Stimulated activated CD4-positive, alpha-beta T cell treated with anti-CD3 and anti-CD28 coated beads, Interleukin-2, amount 100 ng/mL, for 24 hours (primary cell): ENCODE data around the gene MIOS.

Experiments
- DNase-seq, 2 donors: peaks; one replicate each; pipeline ENCODE4 v3.0.0-alpha.2; 2020

The MIOS gene

DNA sequence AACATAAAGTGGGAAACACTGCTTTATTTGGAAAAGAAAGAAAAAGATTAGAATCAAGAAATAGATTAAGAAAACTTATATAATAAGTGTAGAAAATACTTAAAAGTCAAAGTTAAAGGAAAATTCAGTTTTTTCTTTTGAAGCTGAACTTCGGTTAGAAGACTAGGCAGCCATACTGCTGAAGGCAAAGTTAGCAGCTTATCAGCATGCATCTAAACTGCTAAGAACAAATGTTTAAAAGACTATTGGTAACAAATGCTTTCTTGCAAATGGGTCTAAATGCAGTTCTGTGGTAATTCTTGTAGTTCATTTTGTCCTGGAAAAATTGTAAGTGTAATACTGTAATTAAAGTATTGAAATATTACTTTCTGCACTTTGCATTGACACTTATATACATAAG, 18.0 kb downstream of the MIOS start:
- DNase-seq, result no peak

DNA sequence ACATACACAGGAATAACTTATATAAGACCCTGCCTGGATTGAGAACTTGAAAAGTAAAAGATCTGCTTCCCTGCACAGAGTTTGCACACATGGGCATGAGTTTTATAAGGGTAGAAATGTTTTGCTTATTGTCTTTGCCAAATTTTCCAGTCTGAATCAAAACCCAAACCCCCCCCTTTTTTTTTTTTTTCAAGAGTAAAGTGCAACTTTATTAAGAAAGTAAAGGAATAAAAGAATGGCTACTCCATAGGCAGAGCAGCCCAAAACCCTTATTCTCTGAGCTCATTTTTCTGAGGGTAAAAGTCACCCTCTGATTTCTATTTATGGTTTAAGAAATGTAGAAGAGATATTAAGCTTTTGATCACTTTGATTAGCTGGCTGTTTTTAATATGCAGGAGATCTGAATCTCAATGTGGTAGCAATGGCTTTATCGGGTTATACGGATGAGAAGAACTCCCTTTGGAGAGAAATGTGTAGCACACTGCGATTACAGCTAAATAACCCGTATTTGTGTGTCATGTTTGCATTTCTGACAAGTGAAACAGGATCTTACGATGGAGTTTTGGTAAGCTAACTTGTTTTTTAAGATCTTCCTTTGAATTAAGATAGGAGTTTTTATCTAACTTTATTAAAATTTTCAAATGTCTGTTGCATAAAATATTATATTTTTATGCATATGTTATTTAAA, 18.7 kb downstream of the MIOS start:
- no peak for DNase-seq

GRCh38 chr7:7595451-7595850, 28.8 kb downstream of the MIOS start:
- DNase-seq, result no peak

GRCh38 chr7:7596176-7596575, 29.5 kb downstream of the MIOS start:
- no peak for DNase-seq

- no peak for DNase-seq
These were observed 40.3 kb downstream of the MIOS start for GRCh38 chr7:7607010-7607409.

DNA sequence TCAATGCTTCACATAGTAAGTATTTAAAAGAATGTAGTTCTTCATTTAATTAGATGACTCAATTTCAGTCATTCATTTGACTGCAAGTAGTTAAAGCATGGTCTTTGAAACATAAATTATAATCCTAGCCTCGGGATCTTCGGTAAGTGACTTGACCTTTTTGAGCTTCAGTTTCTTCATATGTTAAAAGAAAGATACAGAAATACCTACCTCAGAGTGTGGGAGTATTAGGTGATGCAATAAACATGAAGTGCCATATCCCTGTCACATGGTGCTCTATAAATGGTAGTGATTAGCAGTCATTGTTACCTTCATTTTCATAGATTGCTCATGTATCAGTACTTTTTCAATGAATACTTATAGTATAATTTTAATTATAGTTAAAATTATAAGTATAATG, 42.6 kb downstream of the MIOS start:
- DNase-seq, result no peak

- DNase-seq, result no peak
These were observed 45.8 kb downstream of the MIOS start for GRCh38 chr7:7612519-7612918.

DNA sequence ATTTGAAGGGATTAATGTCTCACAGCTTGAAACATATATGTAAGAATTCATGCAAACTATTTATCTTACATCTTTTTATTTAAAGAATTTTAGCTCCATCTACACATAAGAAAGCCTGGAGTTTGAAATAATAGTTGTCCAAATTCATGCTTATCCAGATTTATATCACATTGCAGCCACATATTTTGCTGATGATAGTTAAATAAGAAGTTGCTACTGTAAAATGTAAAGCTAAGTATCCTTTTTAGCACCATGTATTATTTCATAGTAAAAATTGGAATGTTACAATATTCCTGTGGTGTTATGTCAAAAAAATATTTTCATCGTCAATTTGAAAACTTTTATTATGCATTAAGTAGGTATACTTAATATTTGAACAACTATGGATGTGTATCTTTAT, 46.5 kb downstream of the MIOS start:
- no peak for DNase-seq

GRCh38 chr7:7614018-7614741, 47.5 kb downstream of the MIOS start:
- DNase-seq, result no peak

- DNase-seq, result no peak
These were observed 50.9 kb downstream of the MIOS start for GRCh38 chr7:7617550-7617949.

DNA sequence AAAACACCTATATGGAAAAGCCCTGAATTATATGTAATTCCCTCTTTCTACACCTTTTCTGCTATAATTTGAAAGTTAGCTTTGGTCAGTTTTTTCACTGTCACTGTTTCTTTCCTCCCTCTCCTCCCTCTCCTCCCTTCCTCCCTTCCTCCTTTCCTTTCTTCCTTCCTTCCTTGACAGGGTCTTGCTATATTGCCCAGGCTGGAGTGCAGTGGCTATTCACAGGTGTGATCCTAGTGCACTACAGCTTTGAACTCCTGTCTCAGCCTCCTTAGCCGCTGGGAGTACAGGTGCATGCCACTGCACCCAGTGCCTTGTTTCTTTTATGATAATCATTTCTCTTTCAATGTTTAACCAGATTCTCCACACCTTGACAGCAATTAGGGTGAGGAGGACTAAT, 51.7 kb downstream of the MIOS start:
- no peak for DNase-seq

- no peak for DNase-seq
These were observed 53.6 kb downstream of the MIOS start for GRCh38 chr7:7620236-7620635.

- DNase-seq, result no peak
These were observed 54.0 kb downstream of the MIOS start for GRCh38 chr7:7620644-7621210.

GRCh38 chr7:7628476-7628875, 61.8 kb downstream of the MIOS start:
- DNase-seq, result no peak

DNA sequence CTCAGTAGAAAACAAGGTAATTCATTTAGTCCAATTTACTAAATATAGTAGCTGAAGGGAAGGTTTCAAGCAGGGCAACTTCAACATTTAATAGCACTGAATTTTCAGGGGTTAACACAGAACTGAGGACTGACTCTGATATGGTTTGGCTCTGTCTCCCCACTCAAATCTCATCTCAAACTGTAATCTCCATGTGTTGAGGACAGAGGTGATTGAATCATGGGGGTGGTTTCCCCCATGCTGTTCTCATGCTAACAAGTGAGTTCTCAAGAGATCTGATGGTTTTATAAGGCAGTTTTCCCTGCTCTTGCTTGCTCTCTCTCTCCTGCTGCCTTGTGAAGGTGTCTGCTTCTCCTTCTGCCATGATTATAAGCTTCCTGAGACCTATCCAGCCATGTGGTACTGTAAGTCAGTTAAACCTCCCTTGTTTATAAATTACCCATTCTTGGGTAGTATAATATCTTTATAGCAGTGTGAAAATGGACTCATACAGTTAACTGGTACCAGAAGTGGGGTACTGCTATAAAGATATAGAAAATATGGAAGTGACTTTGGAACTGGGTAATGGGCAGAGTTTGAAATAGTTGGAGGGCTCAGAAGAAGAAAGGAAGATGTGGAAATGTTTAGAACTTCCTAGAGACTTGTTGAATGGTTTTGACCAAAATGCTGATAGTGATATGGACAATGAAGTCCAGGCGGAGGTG, 64.1 kb downstream of the MIOS start:
- DNase-seq, result no peak

DNA sequence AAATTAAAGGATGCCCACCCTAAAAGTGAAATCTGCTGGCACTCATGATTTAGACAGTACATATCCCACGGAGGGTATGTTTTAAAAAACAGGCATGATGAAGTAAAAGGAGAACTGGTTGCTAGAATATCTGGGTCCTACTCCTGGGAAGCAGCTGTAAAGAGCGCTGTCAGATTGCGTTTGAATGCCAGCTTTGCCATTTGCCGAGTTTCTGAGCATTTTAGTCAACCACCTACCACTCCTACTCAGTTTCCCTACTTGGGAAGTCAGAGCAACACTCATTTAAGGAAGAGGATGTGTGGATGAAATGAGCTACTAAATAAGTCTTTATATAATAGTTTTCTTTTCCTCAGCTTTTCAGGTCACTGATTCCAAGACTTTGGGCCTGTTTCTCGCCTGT, 72.7 kb downstream of the MIOS start:
- peak in 1 of 2 donors; percentile 26 for DNase-seq

- DNase-seq, result peak in 1 of 2 donors; percentile 60
These were observed 73.2 kb downstream of the MIOS start for GRCh38 chr7:7639847-7640220.

DNA sequence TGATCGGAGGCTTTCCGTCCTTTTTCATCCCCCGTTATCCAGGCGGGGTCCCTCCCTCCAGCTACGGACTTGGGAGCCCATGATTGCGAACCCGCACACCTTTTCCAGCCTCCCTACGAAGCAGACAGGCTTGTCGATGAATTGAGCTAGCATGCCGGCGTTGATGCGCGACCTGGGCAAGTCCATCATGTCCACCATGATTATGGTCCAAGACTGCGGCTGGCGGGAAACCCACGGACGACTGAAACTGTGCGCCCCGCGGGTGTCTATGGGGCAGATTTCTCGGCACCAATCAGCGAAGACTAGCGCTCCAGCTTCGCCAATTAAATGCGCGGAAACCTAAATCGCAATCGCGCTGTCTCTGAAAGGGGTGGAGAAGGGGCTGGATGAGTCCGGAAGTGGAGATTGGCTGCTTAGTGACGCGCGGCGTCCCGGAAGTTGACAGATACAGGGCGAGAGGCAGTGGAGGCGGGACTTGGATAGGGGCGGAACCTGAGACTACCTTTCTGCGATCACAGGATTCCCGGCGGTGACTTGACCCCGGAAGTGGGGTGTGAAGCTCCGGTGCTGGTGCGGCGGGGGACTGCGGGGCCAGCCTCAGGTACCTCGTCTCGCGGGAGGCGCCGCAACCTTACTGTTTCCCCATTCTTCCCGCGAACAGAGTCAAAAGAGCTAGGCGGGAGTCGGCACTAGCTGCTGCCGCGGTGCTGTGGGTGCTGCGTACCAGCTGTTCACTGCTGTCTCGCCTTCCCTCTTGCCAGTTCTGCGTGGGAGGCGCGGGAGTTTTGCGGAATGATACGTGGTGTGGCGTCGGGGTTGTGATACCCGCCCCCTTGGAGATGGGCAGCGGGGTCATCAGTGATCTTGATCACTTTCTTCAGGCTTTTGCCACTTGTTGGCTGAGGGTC, 73.8 kb downstream of the MIOS start, which contains the start of gene UMAD1:
UMAD1 (plus strand) TSS at position 532 of the 908 bp plus-strand sequence. CDS start 32,620 bp downstream, outside the sequence.
- DNase-seq, result peak; percentile 96 to 97

DNA sequence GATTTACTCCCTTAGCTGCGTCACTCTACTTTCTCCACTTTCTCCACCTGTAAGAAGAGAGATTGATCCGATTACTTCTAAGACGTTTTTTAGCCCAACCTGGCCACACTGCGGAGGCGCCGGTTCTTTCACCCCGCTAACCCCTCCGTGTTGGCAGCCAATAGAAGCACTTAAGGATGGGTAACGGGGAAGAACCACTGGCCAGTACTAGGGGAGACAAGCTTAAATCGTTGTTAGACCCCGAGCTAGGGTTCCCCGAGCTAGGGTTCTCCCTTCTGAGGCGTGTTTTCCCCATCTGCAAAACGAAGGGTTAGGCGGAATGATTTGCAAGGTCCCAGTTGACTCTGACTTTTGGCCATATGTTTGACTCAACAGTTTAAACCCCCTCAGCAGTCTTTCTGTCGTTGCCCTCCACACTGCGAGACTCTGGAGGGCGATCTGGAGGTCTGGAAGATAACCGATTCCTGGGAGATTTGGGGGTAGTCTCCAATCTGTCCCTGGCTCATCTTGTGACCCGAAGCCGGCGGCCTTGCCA, 74.5 kb downstream of the MIOS start:
- DNase-seq, result no peak

GRCh38 chr7:7642081-7642480, 75.4 kb downstream of the MIOS start:
- no peak for DNase-seq

GRCh38 chr7:7647495-7648036, 80.9 kb downstream of the MIOS start:
- no peak for DNase-seq

DNA sequence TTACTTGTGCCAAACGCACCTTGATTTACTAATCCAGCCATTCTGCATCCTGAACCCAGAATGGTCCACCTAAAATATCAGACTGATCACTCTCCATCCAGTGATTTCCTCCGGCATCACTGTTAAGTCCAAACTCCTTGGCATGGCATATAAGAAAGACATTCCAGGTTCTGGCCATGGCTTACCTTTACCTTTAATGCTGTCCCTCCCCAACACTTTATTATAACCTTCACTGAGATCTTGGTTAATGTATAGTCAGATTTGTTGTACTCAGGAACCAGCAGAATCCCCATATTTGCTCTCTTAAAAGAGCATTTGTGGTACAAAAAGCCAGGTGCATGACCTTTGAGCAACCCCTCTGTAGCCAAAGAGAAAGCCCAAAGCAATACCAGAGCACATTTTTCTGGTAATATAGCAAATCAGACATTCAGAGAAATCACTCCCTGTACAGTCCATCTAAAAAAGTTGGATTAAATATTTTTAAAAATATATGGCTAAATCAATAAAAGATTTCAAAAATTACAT, 84.1 kb downstream of the MIOS start:
- no peak for DNase-seq
